ENCODE measurements around the gene EDA.

Gene EDA

DNA sequence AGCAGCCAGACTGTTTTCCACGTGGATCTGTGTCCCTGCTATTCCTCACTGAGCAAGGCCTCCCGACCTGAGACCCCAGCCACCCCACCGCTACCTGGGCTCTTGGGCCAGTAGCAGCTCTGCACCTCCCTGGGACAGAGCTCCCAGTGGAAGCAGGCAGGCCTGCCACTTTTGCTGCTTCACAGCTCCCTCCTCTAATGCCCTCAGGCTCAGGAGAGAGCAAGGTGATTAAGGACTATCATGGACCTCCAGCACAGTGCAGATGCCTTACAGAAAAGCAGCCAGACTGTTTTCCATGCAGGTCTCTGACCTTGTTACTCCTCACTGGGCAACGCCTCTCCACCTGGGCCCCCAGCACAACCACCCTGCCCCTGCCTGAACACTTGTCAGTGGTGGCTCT, 396.8 kb downstream of the EDA start:
- no peak for TF ChIP-seq TAF1 (IDR thresholded peaks at IDR 0.05; ENCODE audit: borderline replicate concordance, insufficient read depth, low read length)
- TF ChIP-seq, protein P1, sequence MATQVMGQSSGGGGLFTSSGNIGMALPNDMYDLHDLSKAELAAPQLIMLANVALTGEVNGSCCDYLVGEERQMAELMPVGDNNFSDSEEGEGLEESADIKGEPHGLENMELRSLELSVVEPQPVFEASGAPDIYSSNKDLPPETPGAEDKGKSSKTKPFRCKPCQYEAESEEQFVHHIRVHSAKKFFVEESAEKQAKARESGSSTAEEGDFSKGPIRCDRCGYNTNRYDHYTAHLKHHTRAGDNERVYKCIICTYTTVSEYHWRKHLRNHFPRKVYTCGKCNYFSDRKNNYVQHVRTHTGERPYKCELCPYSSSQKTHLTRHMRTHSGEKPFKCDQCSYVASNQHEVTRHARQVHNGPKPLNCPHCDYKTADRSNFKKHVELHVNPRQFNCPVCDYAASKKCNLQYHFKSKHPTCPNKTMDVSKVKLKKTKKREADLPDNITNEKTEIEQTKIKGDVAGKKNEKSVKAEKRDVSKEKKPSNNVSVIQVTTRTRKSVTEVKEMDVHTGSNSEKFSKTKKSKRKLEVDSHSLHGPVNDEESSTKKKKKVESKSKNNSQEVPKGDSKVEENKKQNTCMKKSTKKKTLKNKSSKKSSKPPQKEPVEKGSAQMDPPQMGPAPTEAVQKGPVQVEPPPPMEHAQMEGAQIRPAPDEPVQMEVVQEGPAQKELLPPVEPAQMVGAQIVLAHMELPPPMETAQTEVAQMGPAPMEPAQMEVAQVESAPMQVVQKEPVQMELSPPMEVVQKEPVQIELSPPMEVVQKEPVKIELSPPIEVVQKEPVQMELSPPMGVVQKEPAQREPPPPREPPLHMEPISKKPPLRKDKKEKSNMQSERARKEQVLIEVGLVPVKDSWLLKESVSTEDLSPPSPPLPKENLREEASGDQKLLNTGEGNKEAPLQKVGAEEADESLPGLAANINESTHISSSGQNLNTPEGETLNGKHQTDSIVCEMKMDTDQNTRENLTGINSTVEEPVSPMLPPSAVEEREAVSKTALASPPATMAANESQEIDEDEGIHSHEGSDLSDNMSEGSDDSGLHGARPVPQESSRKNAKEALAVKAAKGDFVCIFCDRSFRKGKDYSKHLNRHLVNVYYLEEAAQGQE (IDR thresholded peaks at IDR 0.05; ENCODE audit: insufficient read depth in 1 of 2, low read depth in 2 of 2, low read length in 2 of 2): no peak
- no peak for TF ChIP-seq SIN3A (IDR thresholded peaks at IDR 0.05; ENCODE audit: borderline replicate concordance, insufficient read depth, low read length)
- TF ChIP-seq POLR2AphosphoS5 (IDR thresholded peaks at IDR 0.05; ENCODE audit: low read depth, low read length): no peak
- no peak for TF ChIP-seq FOXP2 (optimal IDR thresholded peaks at IDR 0.05; ENCODE audit: borderline replicate concordance, extremely low read depth, extremely low read length, insufficient read depth)

DNA sequence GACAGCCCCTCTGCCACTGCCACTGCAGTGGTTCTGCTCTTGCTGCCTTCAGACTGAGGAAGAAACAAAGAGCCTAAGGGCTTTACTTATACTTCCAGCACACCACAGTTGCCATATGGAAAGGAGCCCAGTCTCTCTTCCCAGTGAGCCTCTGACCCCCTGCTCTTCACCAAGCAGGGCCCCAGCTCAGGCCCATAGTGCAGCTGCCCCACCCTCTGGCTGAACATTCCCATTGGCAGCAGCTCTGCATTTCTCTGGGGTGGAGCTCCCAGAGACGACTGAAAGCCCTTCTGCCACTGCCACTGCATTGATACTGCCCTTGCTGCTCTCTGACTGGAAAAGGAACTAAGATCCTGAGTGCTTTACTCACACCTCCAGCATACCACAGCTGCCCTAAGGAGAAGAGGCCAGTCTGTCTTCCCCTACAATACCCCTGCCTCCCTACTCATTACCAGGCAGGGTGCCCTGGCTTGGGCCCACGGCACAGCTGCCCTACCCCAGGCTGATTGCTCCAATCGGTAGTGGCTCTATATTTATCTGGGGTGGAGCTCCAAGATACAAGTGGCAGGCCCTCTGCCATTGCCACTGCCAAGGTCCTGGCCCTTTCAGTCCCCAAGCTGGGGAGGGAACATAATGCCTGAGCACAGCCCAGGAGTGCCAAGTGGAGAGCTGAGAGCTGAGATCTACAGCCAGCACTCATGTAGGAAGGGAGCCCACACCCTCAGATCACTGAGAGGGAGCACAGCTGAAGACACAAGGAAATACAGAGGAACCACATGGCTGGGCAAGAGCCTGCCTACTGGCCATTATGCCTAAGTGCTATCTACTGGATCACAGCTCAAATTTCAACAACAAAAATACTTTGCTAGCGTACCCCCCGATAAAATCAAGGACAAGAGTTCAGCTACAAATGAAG, 397.8 kb downstream of the EDA start:
- TF ChIP-seq POLR2AphosphoS5 (IDR thresholded peaks at IDR 0.05; ENCODE audit: low read depth, low read length) (no peak), FOXP2 (optimal IDR thresholded peaks at IDR 0.05; ENCODE audit: borderline replicate concordance, extremely low read depth, extremely low read length, insufficient read depth) (no peak), TAF1 (IDR thresholded peaks at IDR 0.05; ENCODE audit: borderline replicate concordance, insufficient read depth, low read length) (no peak), SIN3A (IDR thresholded peaks at IDR 0.05; ENCODE audit: borderline replicate concordance, insufficient read depth, low read length) (no peak)
- TF ChIP-seq, protein P1 (IDR thresholded peaks at IDR 0.05; ENCODE audit: insufficient read depth in 1 of 2, low read depth in 2 of 2, low read length in 2 of 2): no peak

DNA sequence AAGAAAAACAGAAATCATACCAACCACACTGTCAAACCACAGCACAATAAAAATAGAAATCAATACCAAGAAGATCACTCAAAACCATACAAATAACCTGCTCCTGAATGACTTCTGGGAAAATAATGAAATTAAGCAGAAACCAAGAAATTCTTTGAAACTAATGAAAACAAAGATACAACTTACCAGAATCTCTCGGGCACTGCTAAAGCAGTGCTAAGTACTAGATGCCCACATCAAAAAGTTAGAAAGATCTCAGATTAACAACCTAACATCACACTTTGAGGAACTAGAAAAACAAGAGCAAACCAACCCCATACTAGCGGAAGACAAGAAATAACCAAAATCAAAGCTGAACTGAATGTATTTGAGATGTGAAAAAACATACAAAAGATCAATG, 400.6 kb downstream of the EDA start:
- no peak for TF ChIP-seq SIN3A (IDR thresholded peaks at IDR 0.05; ENCODE audit: borderline replicate concordance, insufficient read depth, low read length)
- no peak for TF ChIP-seq TAF1 (IDR thresholded peaks at IDR 0.05; ENCODE audit: borderline replicate concordance, insufficient read depth, low read length)
- TF ChIP-seq, protein P1 (IDR thresholded peaks at IDR 0.05; ENCODE audit: insufficient read depth in 1 of 2, low read depth in 2 of 2, low read length in 2 of 2): no peak
- no peak for TF ChIP-seq FOXP2 (optimal IDR thresholded peaks at IDR 0.05; ENCODE audit: borderline replicate concordance, extremely low read depth, extremely low read length, insufficient read depth)
- no peak for TF ChIP-seq POLR2AphosphoS5 (IDR thresholded peaks at IDR 0.05; ENCODE audit: low read depth, low read length)

DNA sequence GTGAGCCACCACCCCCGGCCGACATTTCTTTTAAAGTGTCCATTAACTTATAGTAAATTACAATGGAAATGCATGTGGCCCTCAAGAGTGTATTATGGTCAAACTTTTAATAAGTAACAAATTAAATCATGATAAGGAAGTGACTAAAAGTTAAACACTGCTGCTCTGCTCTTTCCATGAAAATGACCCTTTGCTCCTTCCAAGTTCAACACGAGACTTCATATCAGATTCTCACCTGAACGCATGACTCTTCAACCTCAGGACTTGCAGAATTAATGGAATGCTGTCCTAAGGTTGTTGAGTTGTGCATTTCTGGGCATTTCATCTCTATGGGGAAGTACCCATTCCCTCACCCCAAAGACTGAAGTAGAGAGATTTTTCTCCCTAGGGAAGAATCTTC, 406.7 kb downstream of the EDA start:
- TF ChIP-seq SIN3A (IDR thresholded peaks at IDR 0.05; ENCODE audit: borderline replicate concordance, insufficient read depth, low read length): no peak
- TF ChIP-seq FOXP2 (optimal IDR thresholded peaks at IDR 0.05; ENCODE audit: borderline replicate concordance, extremely low read depth, extremely low read length, insufficient read depth): no peak
- TF ChIP-seq TAF1 (IDR thresholded peaks at IDR 0.05; ENCODE audit: borderline replicate concordance, insufficient read depth, low read length): no peak
- no peak for TF ChIP-seq POLR2AphosphoS5 (IDR thresholded peaks at IDR 0.05; ENCODE audit: low read depth, low read length)
- TF ChIP-seq, protein P1 (IDR thresholded peaks at IDR 0.05; ENCODE audit: insufficient read depth in 1 of 2, low read depth in 2 of 2, low read length in 2 of 2): no peak
